H1 (cell line): Measurements from ENCODE around the gene SMAD6.

Experiments used
- BCL11A ChIP-seq, 2 experiments: IDR thresholded peaks; one replicate each; pipeline ENCODE4 v1.6.1; 2011; ENCODE audit warnings: low read depth in 2 of 2, low read length in 2 of 2, mild to moderate bottlenecking in 2 of 2
- JUN ChIP-seq: IDR thresholded peaks from 2 replicates; pipeline ENCODE4 v1.6.1; 2011; ENCODE audit warnings: low read depth, mild to moderate bottlenecking, improper control_type of control experiment, low read length
- JUND ChIP-seq: IDR thresholded peaks from 2 replicates; pipeline ENCODE4 v1.6.1; 2011; ENCODE audit warnings: mild to moderate bottlenecking, improper control_type of control experiment, low read length
- MAX ChIP-seq: IDR thresholded peaks from 2 replicates; pipeline ENCODE4 v1.6.1; 2012; ENCODE audit warnings: inconsistent platforms
- PHF8 ChIP-seq: fragments of 200-600 bp; sonication (generic); conservative IDR thresholded peaks from 2 replicates; pipeline ENCODE4 v1.7.1; 2012; ENCODE audit warnings: low read depth, mild to moderate bottlenecking, inconsistent platforms, low read length, moderate library complexity
- POLR2A ChIP-seq, 2 experiments: IDR thresholded peaks; 1 replicate in 1 of 2; 2 replicates in 1 of 2; pipeline ENCODE4 v1.6.1; 2011; ENCODE audit warnings: low read depth in 2 of 2, low read length in 2 of 2, mild to moderate bottlenecking in 2 of 2; ENCODE audit errors: control extremely low read depth in 1 of 2
- POLR2AphosphoS5 ChIP-seq: IDR thresholded peaks from 2 replicates; pipeline ENCODE4 v1.6.1; 2011; ENCODE audit warnings: low read depth, low read length
- RXRA ChIP-seq: IDR thresholded peaks from 2 replicates; pipeline ENCODE4 v1.6.1; 2011; ENCODE audit warnings: low read depth, mild to moderate bottlenecking, low read length, moderate library complexity; ENCODE audit not compliant: insufficient read depth
- SUZ12 ChIP-seq: fragments of 200-600 bp; sonication (generic); IDR thresholded peaks from 2 replicates; pipeline ENCODE4 v1.6.1; 2012; ENCODE audit warnings: mild to moderate bottlenecking, inconsistent platforms, low read length, moderate library complexity, mixed read lengths
- TAF1 ChIP-seq: IDR thresholded peaks from 2 replicates; pipeline ENCODE4 v1.6.1; 2011; ENCODE audit warnings: mild to moderate bottlenecking, low read depth, low read length
- USF2 ChIP-seq: IDR thresholded peaks from 2 replicates; pipeline ENCODE4 v1.6.1; 2011; ENCODE audit warnings: low read length, improper control_type of control experiment
- ZNF274 ChIP-seq: IDR thresholded peaks from 2 replicates; pipeline ENCODE4 v1.7.0; 2012; ENCODE audit warnings: low read length, borderline replicate concordance; ENCODE audit errors: extremely low read depth
- TF ChIP-seq, protein P1 (sequence below), 3 experiments: IDR thresholded peaks; 1 replicate in 2 of 3; 2 replicates in 1 of 3; pipeline versions ENCODE4 v1.5.1 to v1.6.1; 2011; ENCODE audit warnings: low read length in 3 of 3, mild to moderate bottlenecking in 3 of 3, inconsistent platforms in 2 of 3, low read depth in 1 of 3, moderate library complexity in 1 of 3; ENCODE audit not compliant: insufficient read depth in 1 of 3; ENCODE audit errors: control extremely low read depth in 1 of 3

GRCh38 chr15:66682246-66682645, 19.8 kb upstream of the SMAD6 start:
- TF ChIP-seq POLR2AphosphoS5 (no peak), JUND (no peak), SUZ12 (no peak), RXRA (no peak), POLR2A (IDR thresholded peaks at IDR 0.05; ENCODE audit: control extremely low read depth in 1 of 2, low read depth in 2 of 2, low read length in 2 of 2) (no peak), BCL11A (IDR thresholded peaks at IDR 0.05; ENCODE audit: low read depth in 2 of 2, low read length in 2 of 2) (no peak), PHF8 (no peak), MAX (no peak), TAF1 (no peak), JUN (no peak), USF2 (no peak), ZNF274 (no peak)
- TF ChIP-seq, protein P1, sequence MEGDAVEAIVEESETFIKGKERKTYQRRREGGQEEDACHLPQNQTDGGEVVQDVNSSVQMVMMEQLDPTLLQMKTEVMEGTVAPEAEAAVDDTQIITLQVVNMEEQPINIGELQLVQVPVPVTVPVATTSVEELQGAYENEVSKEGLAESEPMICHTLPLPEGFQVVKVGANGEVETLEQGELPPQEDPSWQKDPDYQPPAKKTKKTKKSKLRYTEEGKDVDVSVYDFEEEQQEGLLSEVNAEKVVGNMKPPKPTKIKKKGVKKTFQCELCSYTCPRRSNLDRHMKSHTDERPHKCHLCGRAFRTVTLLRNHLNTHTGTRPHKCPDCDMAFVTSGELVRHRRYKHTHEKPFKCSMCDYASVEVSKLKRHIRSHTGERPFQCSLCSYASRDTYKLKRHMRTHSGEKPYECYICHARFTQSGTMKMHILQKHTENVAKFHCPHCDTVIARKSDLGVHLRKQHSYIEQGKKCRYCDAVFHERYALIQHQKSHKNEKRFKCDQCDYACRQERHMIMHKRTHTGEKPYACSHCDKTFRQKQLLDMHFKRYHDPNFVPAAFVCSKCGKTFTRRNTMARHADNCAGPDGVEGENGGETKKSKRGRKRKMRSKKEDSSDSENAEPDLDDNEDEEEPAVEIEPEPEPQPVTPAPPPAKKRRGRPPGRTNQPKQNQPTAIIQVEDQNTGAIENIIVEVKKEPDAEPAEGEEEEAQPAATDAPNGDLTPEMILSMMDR (IDR thresholded peaks at IDR 0.05; ENCODE audit: control extremely low read depth in 1 of 3, insufficient read depth in 1 of 3, low read depth in 1 of 3, low read length in 3 of 3): no peak
